HG03108 (cell line): ENCODE measurements around the gene ANHX.
"Not testable (repeated sequence)": the region's sequence is repeated elsewhere in the genome, so short reads cannot be mapped to it uniquely, and the experiment has no call there.

Source experiments
- ATAC-seq: cut with Tn5 transposase; IDR thresholded peaks from one replicate; pipeline ENCODE4 v1.9.1; 2021; ENCODE audit warnings: moderate library complexity; ENCODE audit not compliant: unreplicated experiment

Gene ANHX

GRCh38 chr12:133235401-133236112 is at the start of gene ANHX:
TSS of gene ANHX (minus strand) at chr12:133235877. CDS start at chr12:133234356, 1,521 bp downstream.
- no peak for ATAC-seq

DNA sequence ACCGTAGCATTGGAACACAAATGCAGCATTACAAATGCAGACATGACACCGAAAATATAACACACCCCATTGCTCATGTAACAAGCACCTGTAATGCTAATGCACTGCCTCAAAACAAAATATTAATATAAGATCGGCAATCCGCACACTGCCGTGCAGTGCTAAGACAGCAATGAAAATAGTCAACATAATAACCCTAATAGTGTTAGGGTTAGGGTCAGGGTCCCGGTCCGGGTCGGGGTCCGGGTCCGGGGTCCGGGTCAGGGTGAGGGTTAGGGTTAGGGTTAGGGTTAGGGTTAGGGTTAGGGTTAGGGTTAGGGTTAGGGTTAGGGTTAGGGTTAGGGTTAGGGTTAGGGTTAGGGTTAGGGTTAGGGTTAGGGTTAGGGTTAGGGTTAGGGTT is 29.0 kb upstream of the ANHX start:
- not testable (repeated sequence) for ATAC-seq

DNA sequence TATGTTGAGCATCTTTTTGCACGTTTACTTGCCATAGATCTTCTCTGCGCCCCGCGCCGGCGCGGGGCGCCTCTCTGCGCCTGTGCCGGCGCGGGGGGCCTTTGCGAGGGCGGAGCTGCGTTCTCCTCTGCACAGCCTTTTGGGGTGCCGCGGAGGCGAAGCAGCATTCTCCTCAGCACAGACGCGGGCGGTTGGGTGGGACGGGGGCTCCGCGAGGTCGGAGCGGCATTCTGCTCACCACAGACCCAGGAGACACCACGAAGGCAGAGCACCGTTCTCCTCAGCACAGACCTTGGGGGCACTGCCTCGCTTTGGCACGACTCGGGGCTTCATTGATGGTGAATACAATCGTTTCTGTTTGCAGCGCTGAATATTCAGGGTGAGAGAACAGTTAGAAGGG is 28.5 kb upstream of the ANHX start:
- ATAC-seq: no peak

- no peak for ATAC-seq
These were observed 20.6 kb upstream of the ANHX start for GRCh38 chr12:133256321-133256720.

- ATAC-seq: not testable (repeated sequence)
These were observed 20.2 kb upstream of the ANHX start for GRCh38 chr12:133255833-133256232.

DNA sequence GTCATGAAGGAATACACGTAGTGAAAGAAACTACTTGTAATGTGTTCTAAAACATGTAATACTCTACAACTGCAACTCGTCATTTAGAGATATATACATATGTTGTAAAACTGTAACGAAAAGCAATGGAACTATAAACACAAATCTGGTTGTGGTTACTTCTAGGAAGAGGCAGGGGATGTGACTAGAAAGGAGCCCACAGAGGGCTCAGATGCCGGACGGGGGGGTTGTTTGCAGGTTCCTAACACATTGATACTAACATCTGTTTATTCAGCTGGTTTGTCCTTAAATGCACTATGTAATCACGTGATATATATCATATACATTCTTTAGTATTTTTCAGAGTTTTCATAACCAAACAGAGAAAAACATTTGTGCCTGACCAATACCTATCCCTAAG is 16.1 kb upstream of the ANHX start:
- no peak for ATAC-seq

DNA sequence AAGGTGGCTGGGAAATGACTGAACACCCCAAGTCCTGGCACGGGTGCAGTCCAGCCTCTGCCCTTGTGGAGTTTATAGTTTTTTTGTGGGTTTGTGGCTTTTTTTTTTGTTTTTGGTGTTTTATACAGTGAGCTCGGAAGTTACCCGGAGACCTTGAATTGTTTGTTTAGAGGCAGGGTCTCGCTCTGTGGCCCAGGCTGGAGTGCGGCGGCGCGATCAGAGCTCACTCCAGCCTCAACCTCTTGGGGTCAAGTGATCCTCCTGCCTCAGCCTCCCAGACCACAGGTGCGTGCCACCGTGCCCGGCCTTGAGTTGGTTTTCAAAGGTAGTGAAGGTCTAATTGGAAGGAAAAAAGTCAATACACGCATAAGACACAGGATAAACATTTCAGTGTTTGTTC is 879 bp upstream of the ANHX start:
- ATAC-seq: no peak

- no peak for ATAC-seq
These were observed 467 bp upstream of the ANHX start for GRCh38 chr12:133236144-133236543.

DNA sequence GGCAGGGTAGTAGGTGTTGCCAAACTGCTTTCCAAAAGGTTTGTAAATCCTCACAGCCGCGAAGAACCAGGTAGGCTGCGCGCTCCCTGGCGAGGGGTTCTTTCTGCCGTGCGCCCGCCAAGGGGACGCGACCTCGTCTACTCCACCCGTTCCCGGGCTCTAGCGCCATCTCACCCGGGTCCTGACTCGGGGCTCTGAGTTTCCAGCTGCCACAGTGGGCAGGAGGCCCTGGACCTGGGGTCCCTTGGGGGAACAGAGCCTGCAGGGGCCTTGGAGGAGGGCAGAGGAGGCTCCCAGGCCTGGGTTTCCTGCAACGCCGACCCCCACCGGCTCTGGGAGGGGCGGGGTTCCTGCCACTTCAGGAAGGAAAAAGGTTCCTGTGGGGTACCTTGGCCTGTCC is 706 bp downstream of the ANHX start:
- ATAC-seq: no peak

DNA sequence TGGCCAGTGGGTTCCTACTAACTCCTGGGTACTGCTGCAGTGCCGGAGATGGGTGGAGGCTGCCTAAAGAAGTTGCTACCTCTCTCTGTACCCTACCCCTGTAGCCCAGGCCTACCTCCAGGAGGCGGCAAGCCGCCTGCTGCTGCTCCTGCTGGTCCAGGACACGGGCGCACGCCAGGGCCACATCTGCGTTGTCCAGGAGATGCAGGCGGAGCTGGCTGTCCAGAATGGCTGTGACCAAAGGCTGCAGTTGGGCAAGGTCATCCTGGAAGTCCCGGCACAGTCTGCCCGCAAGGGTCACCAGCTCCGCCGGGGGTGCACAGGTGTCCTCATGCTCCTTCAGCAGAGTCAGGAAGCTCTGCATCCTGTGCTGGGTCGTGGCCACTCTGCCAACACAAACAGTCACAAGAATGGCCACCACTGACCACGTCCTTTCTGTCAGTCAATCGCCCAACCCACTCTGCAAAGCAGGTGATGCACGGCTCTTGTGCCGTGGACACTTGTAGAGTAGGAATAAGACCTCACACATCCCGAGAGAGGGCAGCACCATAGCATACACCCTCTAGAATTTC is 1.6 kb downstream of the ANHX start:
- ATAC-seq: no peak

DNA sequence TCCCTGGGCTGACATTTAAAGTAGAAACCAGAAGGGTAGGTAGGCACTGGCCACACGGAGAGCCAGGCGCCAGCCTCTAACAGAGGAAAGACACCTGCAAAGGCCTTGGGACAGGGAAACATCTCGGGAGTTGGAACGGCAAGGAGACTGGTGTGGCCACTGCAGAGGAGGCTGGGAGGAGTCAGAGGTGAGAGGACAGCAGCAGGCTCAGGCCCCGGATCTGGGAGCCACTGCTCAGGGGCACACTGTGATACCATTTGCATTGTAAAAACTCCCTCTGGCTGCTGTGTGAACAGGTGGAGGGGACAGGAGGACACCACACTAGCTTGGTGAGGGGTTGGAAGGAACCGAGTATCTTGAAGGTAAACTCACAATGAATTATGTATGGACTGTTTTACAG is 2.7 kb downstream of the ANHX start:
- ATAC-seq: no peak

DNA sequence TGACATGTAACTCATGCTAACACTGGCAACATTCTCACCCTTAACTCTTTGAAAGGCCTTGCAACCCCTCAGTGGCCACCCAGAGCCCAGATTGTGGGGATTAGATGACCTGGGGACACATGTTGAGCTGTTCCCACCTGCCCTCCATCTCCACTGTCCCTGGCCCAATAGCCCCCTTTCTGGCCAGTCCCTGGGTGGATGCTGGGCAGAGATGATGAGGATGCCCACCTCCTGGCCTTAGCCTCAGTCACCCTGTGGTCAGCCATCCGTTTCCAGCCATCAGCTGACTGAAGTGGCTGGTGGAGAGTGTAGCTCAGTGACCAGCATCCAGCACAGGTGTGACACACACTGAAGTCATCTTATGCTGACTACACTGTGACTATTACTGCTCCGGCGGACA is 4.7 kb downstream of the ANHX start:
- no peak for ATAC-seq

DNA sequence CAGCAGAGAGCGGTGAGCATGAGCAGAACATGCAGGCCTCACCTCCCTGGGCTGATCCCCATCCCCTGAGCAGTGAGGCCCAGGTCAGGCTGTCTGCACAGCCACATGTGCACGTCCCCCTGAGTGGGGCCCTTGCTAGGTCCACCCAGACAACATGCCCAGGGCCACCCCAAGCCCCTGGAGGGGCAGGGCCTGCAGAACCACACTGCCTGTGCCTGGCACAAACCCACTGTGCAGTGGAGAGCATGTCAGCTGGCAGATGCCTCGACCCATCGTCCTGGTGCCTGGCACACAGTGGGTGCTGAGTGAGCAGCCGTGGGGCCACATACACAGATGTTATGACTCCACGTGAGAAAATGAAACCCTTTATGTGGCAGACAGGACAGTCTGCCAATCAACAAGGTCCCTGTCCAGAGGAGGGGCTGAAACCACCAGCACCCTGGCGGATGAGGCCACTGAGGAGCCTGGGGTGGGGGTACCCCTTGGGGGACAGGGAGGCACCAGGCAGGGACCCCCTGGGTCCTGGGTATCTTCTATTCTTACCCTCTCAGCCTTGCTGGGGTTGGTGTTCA is 8.3 kb downstream of the ANHX start:
- no peak for ATAC-seq

- ATAC-seq: no peak
These were observed 9.0 kb downstream of the ANHX start for GRCh38 chr12:133226690-133227089.

GRCh38 chr12:133225527-133225926 is 10.2 kb downstream of the ANHX start:
- no peak for ATAC-seq

- no peak for ATAC-seq
These were observed 13.5 kb downstream of the ANHX start for GRCh38 chr12:133222211-133222610.

- no peak for ATAC-seq
These were observed 14.4 kb downstream of the ANHX start for GRCh38 chr12:133221241-133221640.

GRCh38 chr12:133220521-133220920 is 15.2 kb downstream of the ANHX start:
- ATAC-seq: no peak

DNA sequence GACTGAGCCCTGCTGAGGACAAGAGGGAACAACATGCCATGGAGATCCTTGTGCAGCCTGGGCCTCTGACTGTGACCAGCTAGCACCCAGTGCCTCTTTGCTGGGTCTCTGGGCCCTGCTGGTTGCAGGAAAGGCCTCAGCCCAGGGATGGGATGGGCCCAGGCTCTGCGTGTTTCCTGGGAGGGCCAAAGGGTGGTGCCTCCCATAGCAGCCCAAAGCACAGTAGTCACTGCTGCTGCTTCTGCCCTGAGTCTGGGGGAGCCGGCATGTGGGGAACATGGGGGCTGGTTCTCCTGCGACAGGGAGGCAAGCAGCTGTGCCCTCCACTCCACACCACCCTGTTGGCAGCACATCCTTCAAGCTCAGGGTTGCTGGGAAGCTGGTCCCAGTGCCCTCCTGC is 18.5 kb downstream of the ANHX start:
- no peak for ATAC-seq

DNA sequence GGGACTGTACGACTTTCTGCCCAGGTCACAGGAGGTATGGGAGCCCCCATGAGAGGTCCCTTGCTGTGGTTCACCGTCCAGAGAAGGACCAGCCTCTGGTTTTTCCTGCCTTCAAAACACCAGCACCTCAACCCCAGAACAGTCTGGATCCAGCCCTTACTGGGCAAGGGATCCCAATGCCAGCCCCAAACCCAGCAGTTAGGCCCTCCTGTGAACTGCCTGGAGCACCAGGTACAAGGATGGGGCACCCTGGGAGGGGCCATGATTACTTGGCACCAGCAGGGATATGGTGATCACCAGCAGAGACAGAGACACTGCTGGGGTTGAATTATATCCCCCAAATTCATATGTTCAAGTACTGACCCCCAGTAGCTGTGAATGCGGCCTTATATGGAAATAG is 20.0 kb downstream of the ANHX start:
- ATAC-seq: no peak

GRCh38 chr12:133206390-133206789 is 29.3 kb downstream of the ANHX start:
- no peak for ATAC-seq

DNA sequence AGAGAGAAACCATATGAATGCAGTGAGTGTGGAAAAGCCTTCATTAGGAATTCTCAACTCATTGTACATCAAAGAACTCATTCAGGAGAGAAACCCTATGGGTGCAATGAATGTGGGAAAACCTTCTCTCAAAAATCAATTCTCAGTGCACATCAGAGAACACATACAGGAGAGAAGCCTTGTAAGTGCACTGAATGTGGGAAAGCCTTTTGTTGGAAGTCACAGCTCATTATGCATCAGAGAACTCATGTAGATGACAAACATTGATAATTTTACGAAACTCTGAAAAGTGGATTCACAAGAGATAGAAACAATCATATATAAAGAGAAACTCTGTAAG is 31.4 kb downstream of the ANHX start:
- no peak for ATAC-seq
